LoVo (cell line): ENCODE results near the gene RAB43.

Experiments used
- DNase-seq: peaks from one replicate; pipeline ENCODE4 v3.0.0-alpha.2; 2016; ENCODE audit warnings: low spot score

The RAB43 gene

DNA sequence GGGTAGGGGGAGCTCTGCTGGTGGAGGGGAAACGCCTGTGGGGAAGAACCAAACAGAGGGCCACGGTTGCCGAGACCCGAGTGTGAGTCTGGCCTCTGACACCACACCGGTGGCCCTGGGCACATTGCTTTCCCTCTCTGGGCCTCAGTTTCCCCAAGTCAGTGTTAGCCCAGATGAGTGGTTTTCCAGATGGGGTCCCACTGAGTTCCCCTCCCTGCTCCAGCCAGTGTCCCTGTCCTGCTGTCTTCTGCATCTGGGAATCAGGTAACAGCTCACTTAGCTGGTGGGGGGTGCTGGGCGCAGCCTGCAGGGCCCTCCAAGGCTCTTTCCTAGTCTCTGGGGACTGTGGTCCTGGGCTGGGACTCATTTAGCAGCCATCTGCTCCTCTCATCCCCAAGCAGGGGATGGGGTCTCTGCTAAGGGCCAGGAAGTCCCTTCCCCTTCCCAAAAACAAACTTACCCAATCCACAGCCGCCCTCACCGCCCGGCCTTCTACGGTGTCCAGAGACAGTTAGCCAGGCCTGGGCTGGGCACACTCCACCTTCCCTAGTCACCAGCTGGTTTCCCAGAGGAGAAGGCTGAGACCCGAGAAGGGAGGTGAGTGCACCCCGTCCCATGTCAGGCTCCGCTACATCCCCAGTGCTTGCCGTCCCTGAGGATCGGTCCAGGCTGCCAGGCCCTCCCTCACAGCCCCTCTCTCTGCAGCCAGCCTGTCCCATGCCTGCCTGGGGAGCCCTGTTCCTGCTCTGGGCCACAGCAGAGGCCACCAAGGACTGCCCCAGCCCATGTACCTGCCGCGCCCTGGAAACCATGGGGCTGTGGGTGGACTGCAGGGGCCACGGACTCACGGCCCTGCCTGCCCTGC is 60.3 kb downstream of the RAB43 start:
- no peak for DNase-seq

DNA sequence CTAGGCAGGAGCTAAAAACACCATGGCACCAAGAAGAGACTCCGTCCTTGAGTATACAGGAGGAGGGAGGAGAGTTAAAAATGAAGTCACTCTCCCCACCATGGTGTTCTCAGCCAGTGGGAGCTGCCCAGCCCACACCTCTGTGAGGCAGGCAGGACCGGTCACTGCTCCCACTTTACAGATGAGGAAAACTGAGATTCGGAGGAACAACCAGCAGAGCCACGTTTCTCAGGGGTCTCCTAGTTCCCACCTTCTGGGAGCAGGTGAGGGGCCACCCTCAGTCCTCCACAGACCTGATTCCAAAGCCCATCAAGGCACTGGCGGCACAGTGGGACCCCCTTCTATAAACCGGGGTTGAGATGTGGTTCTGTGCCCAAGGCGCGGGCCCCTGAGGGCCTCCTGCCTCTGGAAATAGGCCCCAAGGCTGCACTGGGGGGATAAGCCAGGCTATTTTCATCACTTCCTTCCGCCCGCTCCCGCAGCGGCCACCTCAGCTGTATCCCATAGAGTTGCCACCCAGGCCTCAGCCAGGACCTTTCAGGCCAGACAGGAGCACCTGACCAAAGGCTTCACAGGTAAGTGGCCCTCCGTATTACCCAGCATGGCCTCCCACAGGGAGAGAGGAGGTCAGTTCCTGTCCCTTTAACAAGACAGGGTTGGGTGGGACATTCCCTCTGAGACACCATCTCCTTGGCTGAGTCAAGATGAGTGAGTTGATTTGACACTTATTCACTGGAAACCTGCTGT is 61.2 kb downstream of the RAB43 start, which contains the start of gene GP9:
Gene GP9 (plus strand): TSS at position 504 of the 747 bp plus-strand sequence. CDS start 961 bp downstream, outside the sequence.
- DNase-seq = no peak

DNA sequence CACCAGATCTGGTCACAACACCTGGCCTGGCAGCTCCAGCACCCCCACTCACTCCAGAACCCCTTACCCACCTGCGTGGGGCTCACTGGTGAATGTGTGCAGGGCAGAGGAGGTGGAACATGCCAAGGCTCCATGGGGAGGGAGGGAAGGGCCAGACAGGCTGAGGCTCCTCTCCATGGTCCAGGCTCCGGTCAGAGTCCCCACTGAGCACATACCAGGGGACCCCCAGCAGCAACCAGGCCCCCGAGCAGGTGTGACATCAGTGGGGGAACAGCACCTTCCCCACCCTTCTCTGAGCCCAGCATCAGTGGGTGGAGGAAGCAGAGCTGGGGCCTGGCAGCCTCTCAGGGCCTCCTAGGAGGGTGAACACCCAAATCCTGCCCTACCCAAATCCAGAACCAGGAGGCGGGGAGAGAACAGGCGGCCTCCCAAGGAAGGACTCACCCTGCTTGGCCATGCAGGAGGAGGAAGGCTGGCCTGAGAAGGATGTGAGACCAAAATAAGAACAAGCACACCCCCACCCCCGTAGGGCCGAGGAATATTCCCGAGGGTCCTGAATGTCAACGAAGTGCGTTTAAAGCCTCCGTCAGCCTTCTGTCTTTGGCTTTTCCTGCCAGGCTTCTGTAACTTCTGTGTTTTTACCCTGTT is 62.2 kb downstream of the RAB43 start:
- no peak for DNase-seq

DNA sequence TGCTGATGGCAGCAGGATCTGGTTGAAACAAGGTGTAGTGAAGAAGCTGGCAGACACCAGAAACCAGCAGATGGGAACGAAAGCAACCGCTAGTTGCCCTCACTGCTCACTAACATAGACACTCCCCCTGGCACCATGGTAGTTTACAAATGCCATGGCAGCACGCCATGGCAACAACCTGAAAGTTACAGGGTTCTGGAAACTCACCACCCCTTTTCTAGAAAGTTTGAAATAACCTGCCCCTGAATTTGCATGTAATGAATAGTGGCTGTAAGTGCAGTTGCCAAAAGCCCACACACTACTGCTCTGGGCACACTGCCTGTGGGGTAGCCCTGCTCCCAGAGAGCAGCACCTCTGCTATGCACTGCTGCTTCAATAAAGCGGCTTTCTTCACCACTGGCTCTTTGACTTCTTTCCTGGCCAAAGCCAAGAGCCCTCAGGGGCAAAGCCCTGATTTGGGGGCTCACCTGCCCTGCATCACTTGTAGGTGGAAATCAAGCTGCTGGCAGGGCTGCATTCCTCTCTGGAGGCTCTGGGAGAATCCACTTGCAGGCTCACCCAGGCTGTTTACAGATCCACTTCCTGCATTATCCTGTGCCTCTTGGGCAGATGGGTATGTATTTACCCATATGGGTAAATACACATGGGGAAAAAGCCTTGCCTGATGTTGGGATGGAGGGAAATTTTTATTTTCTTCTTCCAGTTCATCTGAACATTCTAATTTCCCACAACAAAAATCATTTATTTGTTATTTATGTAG is 63.0 kb downstream of the RAB43 start:
- no peak for DNase-seq

DNA sequence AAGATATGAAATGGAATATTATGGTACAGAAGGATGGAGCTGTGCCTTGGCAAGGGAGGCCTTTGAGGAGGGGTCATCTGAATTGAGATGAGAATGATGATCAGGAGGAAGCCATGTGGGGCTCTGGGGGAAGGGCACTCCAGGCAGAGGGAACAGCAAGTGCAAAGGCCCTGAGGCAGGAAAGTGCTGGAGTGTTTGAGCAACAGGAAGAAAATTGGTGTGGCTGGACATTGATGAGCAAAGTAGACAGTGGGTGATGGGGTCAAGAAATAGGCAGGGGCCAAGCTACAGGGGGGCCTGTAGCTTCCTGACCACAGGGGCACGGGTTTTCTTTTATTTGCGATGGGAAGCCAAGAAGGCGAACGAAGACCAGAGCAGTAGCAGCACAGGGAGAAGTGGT is 64.4 kb downstream of the RAB43 start:
- DNase-seq = no peak

DNA sequence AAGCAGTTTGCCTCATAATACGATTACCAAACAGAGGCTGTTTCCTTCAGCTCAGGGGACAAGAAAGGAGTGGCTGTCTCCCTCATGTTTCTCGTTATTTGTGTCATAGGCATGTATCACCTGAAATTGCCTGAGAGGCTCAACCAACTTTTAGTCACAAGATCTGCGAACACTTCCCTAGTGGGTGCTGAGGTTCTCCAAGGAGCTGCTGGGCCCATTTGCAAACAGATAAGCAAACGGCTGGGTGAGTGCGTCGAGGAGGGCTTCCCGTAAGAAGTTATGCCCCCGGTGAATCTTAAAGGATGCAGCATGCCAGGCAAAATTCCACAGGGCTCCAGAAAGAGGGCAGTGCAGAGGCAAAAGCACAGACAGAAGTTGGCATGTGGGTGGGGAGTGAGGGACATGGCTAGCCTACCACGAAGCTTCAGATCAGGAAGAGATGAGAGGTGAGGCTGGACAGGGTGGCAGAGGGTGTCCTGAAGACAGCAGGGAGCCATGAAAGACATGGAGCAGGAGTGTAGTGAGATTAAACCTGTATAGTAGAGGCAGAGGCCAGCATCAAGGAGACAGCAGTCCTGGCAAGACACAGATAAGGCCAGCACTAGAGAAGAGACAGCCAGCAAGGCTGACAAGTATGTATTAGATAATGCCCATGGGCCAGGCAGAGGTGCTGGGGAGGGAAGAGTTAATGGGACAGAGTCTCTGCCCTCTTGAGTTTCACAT is 65.0 kb downstream of the RAB43 start:
- DNase-seq = no peak

DNA sequence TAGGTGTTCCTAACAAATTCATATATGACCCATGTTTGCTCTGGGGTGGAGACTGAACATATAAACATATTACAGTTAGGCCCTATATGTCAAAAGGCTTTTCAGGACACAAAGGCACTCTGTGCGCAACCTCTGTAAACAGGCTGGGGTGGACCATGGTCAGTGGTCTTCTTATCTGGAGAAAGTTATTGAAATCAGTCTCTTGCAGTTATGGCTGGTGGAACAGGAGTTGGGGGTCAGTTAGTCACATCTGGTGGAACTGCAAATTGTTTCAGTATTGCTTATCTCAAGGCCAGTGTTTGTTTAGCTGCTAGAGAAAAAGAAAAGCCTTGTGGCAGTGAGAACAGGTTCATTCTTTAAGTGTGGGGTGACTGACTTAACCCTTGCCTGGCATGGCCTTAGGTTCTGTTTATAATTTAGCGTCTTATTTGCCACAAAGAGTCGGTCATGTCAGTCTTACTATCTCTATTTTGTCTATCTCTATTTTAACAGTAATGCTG is 66.9 kb downstream of the RAB43 start:
- DNase-seq = no peak

DNA sequence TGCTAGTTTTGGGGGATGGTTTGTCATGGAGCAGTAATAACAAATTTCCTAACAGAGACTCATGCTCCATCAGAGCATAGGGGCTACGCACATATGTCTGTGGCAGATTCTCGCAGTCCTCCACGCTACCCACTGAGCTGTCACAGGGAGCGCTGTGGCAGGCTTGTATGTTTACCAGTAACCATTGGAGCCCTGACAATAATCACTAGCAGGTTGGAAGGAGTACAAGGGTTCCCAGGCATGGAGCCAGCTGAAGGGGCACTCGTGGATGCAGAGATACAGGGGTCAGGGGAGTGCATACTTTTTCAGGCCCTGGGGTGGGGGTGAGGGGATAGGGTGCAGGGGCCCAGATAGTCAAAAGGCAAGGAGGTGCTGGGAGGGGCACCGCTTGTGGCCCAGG is 68.9 kb downstream of the RAB43 start:
- DNase-seq = no peak

DNA sequence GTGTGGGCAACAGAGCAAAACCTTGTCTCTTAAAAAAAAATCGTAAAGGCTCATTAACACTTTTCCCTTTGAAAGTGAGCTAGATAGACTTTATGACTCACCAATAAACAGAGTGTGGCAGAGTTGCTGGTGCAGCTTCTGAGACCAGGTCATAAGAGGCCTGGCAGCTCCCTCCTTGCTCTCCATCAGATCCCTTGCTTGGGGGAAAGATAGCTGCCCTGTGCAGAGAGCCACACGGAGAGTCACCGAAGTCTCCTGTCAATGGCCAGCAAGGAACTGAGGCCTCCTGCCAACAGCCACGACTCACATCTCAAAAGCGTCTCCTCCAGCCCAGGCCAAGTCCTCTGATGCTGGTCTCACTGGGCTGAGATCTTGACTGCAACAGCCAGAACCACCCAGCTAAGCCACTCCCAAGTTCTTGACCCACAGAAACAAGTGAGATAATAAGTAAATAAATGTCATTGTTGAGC is 69.7 kb downstream of the RAB43 start:
- peak; percentile 4 for DNase-seq

DNA sequence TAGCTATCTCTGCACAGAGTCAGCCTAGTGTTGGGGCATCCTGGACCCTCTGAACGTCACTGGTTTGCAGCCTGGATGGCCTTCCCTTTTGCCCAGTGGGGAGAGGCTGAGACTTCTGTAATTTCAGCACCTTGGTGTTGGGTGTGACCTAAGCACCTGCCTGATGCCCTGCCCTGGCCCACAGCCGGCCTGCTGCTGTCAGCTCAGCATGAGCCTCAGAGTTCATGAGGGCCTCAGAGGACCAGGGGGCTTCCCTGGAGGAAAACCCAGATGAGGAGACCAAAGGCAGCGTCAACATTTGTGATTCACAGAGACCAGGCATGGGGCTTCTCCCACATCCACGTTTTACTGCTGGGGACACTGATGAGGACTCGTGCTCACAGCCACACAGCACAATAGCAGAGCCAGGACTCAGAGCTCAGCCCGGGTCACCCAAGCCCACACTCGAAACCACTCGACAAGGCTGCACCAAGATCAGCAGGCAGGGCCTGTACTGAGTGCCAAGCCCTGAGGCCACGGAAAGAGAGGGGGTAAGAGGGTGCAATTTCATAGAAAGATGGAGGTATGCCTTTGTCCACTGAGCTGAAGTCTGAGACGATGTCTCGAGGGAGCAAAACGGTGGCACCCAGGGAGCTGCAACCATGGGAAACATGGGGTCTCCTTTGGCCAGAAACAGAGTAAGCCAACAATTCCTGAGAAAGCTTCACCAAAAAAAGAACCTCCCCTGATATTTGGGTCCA is 70.9 kb downstream of the RAB43 start:
- no peak for DNase-seq

DNA sequence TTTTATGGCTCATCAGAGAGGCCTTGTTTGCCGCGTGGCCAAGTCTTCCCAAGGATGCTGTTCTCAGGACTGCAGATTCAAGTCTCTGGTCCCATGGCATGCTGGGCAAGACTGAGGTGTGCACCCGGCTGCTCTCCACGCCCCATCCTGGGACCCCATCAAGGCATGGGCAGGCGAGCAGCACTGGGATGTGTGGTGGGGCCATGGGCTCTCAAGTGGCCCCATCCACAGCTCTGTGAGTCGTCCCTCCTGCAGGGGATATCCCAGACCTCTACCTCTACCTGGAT is 74.1 kb downstream of the RAB43 start:
- DNase-seq = no peak

DNA sequence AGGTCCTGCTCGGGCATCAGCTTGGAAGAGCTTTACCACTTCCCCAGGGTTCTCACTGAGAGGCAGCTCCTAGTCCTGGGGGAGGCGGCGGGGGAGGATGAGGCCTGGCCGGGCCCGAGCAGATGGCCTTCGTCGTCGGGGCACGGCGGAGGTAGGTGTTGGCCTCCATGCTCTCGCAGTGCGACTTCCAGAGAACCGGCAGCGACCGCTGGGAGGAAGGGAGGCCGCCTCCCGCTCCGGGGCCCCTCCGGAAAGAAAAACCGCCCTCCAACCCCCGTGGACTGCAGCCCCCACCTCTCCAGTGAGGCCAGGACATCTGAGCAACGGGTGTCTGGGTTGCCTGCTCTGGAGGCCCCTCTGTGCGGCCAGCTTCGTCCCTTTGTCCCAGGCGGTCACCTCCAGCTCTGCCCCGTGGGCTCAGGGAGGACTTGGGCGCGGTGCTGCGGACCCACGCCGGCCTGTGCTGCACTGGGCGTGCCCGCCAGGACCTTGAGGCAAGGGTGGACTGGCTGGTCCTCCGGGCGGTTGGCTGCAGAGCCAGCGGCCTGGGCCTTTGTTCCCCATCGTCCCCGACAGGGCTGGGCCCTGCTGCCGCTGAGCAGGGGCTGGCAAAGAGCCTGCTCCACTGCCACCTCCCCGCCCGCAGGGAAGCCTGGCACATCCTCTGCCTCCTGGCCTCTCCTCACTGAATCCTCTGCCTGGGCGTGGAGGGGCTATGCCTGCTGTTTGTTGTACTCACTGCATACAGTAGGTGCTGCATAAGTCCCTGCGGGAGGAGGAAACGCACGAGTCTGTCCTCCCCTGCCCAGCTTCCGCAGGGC is 74.7 kb downstream of the RAB43 start:
- DNase-seq = no peak

DNA sequence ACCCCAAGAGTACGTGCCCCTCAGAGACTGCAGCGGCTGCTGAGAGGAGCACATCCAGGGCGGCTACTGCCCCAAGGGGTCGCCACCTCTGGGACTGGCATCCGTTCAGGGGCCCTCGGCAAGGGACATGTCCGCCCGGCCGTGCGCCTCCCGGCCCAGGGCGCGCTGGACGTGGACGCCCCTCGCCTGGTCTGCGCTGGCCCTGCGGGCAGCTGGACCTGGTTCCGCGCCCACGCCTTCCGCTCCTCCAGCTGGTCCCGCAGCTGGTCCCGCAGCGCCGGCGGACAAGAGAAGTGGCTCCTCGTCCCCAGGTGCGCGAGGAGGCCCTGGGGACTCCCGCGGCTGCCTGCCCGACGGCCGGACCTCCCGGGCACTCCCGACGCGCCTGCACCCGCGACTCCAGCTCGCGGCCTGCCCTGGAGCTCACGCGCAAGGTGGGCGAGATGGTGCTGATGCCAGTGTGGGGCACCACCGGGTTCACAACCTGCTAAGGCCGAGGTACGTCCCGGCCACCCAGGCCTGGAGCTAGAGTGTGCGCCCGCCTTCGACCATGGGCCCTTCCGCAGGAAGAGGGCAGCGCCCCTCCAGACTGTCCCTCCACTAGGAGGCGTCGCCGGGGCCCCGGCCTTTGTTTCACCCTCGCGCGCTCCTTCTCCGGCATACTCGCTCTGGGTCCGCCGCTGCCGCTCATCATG is 75.4 kb downstream of the RAB43 start:
- no peak for DNase-seq

DNA sequence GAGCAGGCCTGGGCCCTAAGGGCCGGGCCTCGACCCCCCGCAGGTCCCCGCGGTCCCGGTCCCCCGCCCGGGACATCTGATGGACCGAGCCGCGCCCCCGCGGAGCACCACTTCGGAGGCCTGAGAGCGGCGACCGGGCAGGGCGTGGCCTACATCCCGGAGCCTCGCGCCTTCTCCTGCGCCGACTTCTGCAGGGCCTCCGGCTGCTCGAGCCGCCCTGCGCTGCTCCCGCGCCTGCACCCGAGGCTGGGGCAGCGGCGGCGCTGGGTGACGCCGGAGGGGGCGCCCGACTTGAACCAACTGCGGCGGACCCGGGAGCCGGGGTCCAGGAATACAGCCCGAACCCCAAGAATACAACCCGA is 75.9 kb downstream of the RAB43 start:
- no peak for DNase-seq

DNA sequence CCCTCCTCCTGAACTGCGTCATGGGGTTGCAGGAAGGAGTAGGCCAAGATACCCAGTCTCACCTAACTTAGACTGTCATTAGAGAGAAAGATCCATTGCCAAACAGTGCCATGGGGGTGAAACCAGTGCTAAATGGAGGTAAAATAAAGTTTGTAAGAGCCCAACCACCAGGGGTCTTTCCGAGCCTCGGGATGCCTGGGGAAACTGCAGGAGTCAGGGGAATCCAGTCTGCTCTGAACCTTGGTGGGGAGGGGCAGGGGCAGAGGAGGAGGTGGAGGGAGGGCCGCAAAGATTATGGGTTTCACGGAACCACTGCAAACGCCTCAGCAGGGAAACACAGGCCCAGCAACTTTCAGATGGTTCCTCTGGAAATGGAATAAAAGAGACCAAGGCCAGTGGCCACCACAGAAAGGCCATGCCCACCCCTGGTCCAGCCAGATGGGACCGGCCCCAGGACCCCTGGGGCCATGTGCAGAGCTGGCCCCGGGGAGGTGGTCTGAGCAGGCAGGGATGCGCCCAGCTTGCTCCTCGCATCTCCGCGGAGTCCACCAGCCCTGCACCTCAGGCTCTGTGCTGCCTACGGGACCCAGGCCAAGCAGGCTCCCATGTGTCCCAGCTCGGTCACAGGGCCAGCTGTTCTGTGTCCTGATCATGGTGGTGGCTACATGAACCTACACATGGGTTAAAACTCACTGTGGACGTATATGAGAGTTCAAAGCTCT is 80.9 kb downstream of the RAB43 start:
- DNase-seq = no peak

DNA sequence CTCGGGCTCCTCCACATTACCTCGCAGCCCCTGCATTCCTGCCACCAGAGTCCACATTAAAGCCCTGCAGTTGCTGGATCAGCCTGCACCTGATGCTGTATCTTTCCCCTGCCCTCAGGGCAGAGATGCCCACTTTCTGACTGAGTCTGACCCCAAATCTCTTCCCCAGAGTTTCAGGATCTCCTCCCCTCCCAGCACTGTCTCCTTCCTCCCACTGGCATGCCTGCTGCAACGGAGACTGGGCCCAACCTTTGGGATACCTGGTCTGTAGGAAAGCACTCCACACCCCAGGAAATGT is 81.6 kb downstream of the RAB43 start:
- DNase-seq = no peak

DNA sequence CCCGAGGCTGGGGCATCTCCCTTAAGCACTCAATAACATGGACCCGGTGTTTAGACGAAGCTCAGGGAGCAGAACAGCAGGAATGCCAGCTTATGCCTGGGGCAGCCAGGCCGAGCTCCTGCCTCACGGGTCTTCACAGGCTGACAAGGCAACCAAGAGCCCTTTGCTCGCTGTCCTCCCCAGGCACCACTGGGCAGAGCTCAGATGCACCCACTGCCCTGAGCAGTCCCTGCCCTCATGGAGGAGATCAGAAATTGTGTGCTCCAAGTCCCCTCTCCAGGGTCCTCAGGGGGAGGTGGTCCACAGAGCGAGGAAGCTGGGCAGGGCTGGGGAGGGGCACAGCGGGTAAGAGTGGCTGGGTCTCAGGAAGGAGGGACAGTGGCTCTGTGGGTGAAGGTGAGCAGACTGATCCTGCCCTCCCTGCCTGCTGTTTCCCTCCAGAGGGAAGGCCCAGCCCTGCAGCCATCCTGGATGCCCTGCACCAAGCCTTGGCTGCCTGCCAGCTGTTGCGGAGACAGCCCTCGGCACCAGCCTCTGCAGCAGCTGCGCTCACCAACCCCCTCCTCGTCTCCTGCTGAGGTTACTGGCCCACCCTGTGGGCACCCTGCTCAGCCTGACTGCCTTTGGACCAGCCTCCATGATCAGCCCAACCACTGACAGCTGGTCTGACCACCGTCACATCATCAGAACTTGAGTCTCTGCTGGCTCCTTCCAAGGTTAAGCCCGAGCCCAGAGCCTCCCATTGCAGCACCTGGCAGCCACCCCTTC is 82.1 kb downstream of the RAB43 start:
- no peak for DNase-seq
